AG04449 (cell line): Measurements from ENCODE around the gene EPB41L4A.

Experiments used
- CTCF ChIA-PET: fragments of 350-600 bp; formaldehyde crosslinking; extraction: SDS; loops from one replicate; lab custom pipeline; 2021; ENCODE audit warnings: antibody characterized with exemption; lab: Yijun Ruan, JAX
- POLR2A ChIA-PET: fragments of 400-600, 350-600 bp; formaldehyde crosslinking; extraction: SDS; loops from one replicate; lab custom pipeline; 2020; ENCODE audit warnings: antibody characterized with exemption, inconsistent platforms; lab: Yijun Ruan, JAX
- DNase-seq: peaks from one replicate; pipeline ENCODE4 v3.0.0-alpha.2; 2010; ENCODE audit warnings: low read depth, low spot score
- H3K4me3 ChIP-seq: 2 replicates; pipeline ENCODE4 v1.5.1; 2011; ENCODE audit warnings: low read depth, mild to moderate bottlenecking, control low read depth, low read length
- TF ChIP-seq, protein P1 (sequence below): IDR thresholded peaks from one replicate; pipeline ENCODE4 v1.5.1; 2011; ENCODE audit warnings: mild to moderate bottlenecking, moderate library complexity, low read length, control low read depth, inconsistent platforms; ENCODE audit not compliant: insufficient read depth; ENCODE audit errors: missing control alignments

The EPB41L4A gene

DNA sequence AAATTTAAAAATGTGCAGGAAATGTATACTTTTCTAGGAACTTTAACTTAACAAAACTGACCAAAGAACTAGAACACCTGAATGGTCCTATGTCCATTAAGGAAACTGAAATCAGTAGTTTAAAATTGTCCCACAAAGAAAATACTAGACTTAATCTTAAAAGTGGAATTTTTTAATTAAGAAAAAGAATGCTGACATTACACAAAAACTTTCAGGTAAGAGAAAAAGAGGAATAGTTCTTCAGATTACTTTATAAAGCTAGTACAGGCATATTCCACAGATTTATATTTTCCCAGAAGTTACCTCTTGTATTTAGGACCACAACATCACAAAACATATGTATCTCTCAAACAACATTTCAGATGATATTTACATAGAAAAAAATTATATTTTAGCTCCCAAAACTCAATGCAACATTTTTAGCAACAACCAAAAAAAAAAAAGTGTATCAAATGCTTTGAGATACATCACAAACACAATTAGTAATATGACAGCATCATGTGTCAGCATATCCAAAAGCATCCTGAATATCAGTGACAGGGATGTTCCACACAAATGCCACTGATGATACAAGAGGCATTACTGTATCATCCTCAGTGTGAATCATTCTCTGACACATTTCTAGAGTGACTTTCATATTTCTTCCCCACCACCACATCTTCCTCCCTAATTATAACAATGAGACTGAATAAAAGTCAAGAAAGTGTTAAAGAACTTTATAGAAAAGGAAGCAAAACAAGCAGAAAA, 264.0 kb downstream of the EPB41L4A start:
- H3K4me3 ChIP-seq = no peak overlapping the region
- ChIA-PET CTCF (interaction anchor here (0.7 to 1.2 kb wide), 2 partner anchors 624 to 998 kb away, joined by 3 read pairs; no protein-coding TSS in a partner anchor), POLR2A (no interaction called here)
- no peak for DNase-seq
- TF ChIP-seq, protein P1, sequence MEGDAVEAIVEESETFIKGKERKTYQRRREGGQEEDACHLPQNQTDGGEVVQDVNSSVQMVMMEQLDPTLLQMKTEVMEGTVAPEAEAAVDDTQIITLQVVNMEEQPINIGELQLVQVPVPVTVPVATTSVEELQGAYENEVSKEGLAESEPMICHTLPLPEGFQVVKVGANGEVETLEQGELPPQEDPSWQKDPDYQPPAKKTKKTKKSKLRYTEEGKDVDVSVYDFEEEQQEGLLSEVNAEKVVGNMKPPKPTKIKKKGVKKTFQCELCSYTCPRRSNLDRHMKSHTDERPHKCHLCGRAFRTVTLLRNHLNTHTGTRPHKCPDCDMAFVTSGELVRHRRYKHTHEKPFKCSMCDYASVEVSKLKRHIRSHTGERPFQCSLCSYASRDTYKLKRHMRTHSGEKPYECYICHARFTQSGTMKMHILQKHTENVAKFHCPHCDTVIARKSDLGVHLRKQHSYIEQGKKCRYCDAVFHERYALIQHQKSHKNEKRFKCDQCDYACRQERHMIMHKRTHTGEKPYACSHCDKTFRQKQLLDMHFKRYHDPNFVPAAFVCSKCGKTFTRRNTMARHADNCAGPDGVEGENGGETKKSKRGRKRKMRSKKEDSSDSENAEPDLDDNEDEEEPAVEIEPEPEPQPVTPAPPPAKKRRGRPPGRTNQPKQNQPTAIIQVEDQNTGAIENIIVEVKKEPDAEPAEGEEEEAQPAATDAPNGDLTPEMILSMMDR = no peak

DNA sequence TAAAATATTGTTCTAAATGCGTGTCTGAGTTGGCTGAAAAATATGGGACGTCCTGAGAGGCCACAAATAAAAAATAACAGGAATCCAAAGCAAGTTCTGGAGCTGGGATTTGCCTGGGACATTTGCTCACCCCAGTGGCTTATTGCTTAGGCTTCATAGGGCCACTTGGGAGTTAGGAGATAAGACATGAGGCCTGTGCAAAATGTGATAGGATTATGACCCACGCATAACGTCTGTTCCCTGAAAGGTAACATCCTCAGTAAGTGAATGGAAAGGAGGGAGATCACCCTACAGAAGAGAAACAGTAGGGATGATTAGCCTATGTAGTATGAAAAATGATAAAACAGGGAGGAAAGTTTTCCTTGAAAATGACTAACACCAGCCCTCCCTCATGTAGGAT, 269.4 kb downstream of the EPB41L4A start:
- no peak for DNase-seq
- TF ChIP-seq, protein P1 = no peak
- CTCF ChIA-PET = interaction anchor here (0.9 to 3.1 kb wide), 5 partner anchors 11 to 993 kb away, joined by 3 to 16 read pairs (median 7); no protein-coding TSS in a partner anchor
- no peak overlapping the region for H3K4me3 ChIP-seq
- POLR2A ChIA-PET = no interaction called here

DNA sequence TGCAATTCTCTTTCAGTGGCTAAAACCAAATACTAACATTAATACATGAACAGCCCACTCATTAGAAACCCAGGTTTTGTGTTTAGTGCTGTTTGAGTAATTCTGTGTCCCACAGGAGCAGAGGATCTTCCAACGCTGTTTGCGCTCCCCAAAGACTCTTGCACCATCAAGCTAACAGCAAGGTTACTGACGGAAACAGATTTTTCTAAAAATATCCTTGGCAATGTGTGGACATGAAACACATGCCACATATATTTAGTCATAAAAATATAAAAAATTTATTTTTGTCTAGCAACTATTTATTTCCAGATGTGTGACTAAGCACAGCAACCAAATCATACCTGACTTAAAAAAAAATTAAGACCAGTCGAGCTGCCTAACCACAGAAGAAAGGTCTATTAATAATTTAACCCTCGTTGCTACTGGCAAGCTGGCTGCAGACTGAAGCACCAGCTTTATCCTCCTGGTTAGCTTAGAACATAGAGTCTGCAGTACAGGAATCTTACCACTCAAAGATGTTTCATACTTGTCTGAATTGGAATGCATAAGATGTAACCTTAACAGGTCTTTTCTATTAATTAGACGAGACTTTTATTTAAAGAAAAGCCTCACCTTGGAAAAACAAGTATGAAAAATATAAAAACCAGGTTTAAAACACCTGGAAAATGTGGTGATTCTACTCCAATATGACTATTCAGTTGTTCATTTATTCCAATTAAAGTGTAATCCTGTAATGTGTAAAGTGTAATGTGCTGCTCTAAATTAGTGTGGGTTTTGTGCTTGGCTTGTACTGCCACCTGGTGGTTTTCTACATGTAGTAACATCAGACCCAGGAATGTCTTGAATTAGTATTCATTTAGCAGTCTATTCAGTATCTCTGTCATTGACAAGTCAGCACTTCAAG, 272.5 kb downstream of the EPB41L4A start:
- DNase-seq = peak; percentile 65
- POLR2A ChIA-PET = interaction anchor here (0.6 to 1.3 kb wide), 10 partner anchors 149 to 692 kb away, joined by 3 to 7 read pairs (median 4); partner anchors contain the start of gene NREP
- CTCF ChIA-PET = interaction anchor here (0.6 to 4.0 kb wide), 35 partner anchors 12 to 632 kb away, joined by 3 to 33 read pairs (median 4); partner anchors contain the start of gene NREP
- TF ChIP-seq, protein P1 = peak; percentile 50
- H3K4me3 ChIP-seq = no peak overlapping the region

DNA sequence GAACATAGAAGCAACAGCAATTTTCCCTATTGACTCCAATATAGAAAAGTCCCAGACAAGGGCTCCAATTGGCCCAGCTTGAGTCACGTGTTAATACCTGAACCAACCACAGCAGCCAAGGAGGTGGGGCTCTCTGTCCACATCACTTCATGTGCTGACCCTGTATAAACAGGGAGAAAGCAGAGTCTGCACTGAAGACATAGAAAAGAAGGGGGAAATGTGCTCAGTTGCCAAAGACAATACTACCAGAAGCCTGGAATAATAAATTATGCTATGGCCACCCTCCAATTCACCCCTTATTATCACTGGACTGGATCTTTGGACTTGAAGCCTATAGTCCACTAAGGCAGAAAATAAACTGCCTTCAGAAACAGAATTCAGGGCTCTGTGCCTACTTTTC, 275.4 kb downstream of the EPB41L4A start:
- ChIA-PET CTCF (interaction anchor here (0.8 to 4.0 kb wide), 2 partner anchors 593 to 612 kb away, joined by 3 to 33 read pairs; no protein-coding TSS in a partner anchor), POLR2A (no interaction called here)
- DNase-seq = no peak

DNA sequence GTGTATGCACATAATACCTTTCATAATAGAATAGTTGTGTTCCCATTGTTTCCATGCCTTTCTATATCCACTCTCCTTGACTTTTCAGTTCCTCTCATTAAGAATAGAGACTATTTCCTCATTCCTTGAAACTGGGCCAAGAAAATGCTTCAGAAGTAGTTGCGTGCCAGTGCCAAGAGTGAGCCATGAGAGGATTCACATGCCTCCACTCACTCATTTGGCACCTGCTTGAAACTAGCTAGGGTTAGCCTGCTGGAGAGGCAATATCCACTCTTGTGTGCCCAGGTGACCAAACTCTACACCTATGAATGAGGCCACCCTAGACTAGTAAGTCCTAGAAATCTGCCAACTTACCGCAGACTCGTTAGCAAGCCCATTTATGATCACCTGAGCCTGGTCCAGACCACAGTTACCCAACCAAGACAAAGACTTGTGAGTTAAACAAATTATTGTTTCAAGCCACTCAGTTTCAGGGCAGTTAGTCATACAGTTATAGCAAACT, 276.3 kb downstream of the EPB41L4A start:
- POLR2A ChIA-PET = no interaction called here
- TF ChIP-seq, protein P1 = no peak
- DNase-seq = no peak
- CTCF ChIA-PET = interaction anchor here (0.8 to 4.0 kb wide), 2 partner anchors 592 to 611 kb away, joined by 3 to 33 read pairs; no protein-coding TSS in a partner anchor
- no peak overlapping the region for H3K4me3 ChIP-seq

More for the DNA sequence above, 275.4 kb downstream of the EPB41L4A start:
- no peak overlapping the region for H3K4me3 ChIP-seq
- TF ChIP-seq, protein P1 = no peak
